Omental fat pad (tissue), 4 donors: Measurements from ENCODE around the gene PRKCQ. TPM values are rescaled to one million over a fixed set of nuclear protein-coding genes. Genes with fewer than 3 reads are reported as not detected.

Experiments used
- ATAC-seq: fragments of 150-250 bp; one replicate; pipeline ENCODE4 v1.9.1; 2016; ENCODE audit warnings: mild to moderate bottlenecking, moderate library complexity; ENCODE audit not compliant: low FRiP score
- DNase-seq: peaks from one replicate; pipeline ENCODE4 v3.0.0-alpha.2; 2019; ENCODE audit warnings: low spot score
- total RNA-seq, 4 donors: library from RNA; depleted of rRNA; stranded (reverse); fragments of >200 nt; gene quantifications; one replicate each; pipeline ENCODE4 v1.1.0, GENCODE V29; 2016
- TF ChIP-seq, protein P1 (sequence below), 3 donors: fragments of 450-650 bp; IDR thresholded peaks; one replicate each; pipeline ENCODE4 v1.5.1; 2016 to 2017; ENCODE audit warnings: antibody characterized with exemption in 3 of 3, mild to moderate bottlenecking in 3 of 3, moderate library complexity in 2 of 3

The PRKCQ gene
- total RNA-seq, 4 donors from 2014 or later: 0.56 to 1.9 (median 0.86) TPM

DNA sequence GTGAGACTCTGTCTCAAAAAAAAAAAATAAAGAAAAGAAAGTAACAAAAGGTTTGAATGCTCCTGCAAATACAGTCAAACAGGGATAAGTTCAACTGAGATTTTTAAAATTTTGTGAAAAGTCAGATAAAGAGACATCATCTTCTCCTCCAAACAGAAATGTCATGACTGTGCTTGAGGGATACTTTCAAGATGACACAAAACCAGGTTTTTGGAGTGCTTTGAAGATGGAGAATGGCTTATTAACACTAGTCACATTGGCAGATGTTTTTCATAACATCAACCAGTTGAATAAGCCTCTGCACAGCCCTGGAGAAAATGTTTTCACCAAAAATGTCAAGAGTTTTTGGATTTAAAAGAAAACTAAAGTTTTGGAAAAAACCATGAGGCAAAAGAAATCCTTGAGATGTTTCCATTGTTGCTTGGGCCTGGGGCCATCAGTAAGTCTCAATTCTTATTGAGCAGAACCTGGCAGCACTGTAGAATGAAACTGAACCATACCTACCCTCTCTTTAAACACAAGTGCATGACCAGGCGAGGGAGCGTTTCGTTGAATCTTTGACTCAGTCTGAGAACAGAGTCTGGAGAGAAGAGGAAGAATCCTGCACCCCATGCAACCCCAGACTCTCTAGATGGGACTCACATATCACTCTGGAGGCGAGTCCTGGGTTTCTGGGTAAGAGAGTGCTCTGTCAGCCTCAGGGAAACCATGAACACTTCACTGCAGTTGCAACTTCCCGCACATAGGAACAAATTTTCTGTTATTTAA, 37.4 kb upstream of the PRKCQ start:
- ATAC-seq: no peak
- TF ChIP-seq, protein P1, sequence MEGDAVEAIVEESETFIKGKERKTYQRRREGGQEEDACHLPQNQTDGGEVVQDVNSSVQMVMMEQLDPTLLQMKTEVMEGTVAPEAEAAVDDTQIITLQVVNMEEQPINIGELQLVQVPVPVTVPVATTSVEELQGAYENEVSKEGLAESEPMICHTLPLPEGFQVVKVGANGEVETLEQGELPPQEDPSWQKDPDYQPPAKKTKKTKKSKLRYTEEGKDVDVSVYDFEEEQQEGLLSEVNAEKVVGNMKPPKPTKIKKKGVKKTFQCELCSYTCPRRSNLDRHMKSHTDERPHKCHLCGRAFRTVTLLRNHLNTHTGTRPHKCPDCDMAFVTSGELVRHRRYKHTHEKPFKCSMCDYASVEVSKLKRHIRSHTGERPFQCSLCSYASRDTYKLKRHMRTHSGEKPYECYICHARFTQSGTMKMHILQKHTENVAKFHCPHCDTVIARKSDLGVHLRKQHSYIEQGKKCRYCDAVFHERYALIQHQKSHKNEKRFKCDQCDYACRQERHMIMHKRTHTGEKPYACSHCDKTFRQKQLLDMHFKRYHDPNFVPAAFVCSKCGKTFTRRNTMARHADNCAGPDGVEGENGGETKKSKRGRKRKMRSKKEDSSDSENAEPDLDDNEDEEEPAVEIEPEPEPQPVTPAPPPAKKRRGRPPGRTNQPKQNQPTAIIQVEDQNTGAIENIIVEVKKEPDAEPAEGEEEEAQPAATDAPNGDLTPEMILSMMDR (IDR thresholded peaks at IDR 0.05): no peak
- DNase-seq: no peak

DNA sequence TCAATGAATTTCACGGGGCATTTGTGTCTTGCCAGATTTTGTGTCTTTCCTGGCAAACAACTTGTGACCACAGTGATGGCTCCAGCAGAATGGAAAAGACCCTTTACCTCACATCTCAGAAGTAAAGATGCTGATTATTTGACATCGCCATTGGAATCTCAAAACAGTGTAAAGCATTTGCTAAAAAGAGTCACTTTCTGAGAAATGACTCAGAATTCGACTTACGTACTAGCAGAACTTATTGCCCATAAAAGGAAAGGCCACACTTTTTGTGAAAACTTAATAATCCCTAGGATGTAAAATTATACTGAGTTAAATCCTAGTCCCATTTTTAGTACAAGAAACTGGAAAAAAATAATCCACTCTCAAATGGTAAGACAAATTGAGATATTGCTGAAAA, 35.9 kb upstream of the PRKCQ start:
- DNase-seq: no peak
- no peak for ATAC-seq

DNA sequence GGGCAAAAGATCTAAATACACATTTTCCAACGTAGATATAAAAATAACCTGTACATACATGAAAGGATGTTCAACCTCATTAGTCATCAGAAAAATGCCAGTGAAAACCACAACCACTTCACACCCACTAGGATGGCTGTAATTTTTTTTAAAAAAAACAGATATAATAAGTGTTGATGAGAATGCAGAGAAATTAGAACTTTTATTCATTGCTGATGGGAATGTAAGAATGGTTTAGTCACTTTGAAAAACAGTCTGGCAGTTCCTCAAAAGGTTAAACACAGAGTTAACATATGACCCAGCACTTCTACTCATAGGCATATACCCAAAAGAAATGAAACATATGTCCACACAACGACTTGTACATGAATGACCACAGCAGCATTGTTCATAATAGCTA, 32.3 kb upstream of the PRKCQ start:
- TF ChIP-seq, protein P1 (IDR thresholded peaks at IDR 0.05): no peak
- DNase-seq: no peak
- ATAC-seq: no peak

More for the DNA sequence above, 35.9 kb upstream of the PRKCQ start:
- TF ChIP-seq, protein P1 (IDR thresholded peaks at IDR 0.05): no peak

DNA sequence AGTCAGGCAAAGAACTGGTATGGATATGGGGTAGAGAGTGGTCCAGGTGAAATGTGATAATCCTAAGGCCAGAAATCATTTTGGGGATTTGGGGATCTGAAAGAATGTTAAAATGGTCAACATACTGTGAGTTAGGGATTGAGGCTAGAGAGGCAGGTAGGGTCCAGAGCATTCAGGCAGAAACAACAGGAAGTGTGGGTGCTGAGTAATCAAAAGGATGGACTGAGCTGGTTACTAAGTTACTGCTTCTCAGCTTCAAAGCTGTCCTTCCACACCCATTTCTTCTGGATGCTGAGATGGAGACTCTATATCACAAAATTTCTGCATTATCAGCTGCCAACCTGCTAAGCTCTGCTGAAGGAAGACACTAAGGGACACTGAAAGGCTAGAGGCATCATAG, 30.6 kb upstream of the PRKCQ start:
- DNase-seq (no peak), ATAC-seq (no peak)
- TF ChIP-seq, protein P1 (IDR thresholded peaks at IDR 0.05): no peak

DNA sequence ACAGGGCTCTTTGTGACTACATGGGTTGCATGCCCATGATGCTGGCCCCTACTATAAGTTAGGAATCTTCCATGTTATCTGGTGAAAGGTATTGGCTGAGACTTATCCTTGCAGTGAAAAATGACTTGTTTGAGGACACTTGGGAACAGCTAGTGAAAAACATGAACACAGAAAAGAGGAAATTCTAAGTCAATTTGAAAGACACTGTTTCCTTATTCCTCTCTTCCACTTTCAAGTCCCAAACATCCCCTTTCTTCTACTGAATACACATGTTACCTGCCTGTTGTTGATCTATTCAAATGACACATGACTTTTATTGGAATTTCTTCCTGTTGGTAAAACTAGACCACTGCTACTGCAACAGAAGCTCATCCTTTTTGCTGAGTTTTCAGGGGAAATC, 29.5 kb upstream of the PRKCQ start:
- ATAC-seq (no peak), DNase-seq (no peak)
- TF ChIP-seq, protein P1 (IDR thresholded peaks at IDR 0.05): no peak

DNA sequence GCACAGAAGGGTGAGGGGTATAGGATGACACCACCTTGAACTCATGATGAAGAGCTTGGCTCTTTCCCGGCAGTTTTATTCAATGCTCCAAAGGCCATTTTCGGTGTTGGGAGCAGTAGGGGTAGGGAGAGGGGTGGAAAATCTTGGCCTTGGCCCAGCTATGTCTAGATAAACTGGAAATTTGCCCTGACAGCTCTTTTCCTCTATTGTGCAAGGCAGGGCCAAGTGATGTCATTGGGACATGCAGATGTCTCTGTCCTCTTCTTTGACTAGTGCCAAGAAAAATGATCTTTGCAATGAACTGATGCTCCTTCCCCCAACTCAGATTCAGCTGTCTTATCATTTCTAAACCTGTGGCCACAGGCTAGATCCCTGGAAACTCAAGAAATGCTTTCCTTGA, 27.7 kb upstream of the PRKCQ start:
- TF ChIP-seq, protein P1 (IDR thresholded peaks at IDR 0.05): no peak
- no peak for DNase-seq
- ATAC-seq: no peak

DNA sequence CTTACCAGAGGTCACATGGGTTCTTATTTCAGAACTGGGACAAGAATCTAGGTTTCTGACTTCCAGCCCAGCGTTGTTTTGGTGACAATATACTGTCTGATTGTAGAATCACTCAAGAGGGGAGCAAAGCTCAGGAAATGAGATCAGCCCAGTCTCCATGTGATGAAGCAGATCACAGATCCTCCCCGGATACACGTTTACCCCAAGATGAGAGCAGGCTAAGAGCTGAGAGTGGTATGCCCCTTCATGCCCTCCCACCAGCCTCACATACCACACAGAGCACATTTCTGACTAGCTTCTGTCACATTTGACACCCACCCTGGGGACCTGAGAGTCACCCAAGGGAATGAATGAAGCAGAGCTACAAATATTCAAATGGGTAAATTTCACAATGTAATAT, 27.1 kb upstream of the PRKCQ start:
- ATAC-seq: no peak
- TF ChIP-seq, protein P1 (IDR thresholded peaks at IDR 0.05): no peak
- no peak for DNase-seq
